Muscle layer of duodenum (tissue), 2 donors: ENCODE results near the gene SPINK9.
"Not testable (repeated sequence)": the region's sequence is repeated elsewhere in the genome, so short reads cannot be mapped to it uniquely, and the experiment has no call there.

Source experiments
- H3K27ac ChIP-seq: one replicate; pipeline ENCODE4 v1.7.0; 2013; ENCODE audit warnings: mild to moderate bottlenecking, low read length
- H3K27me3 ChIP-seq: one replicate; pipeline ENCODE4 v1.7.0; 2013; ENCODE audit warnings: low read depth, mild to moderate bottlenecking, control low read depth, low read length
- H3K36me3 ChIP-seq, 2 donors: one replicate each; pipeline ENCODE4 v1.7.0; 2013; ENCODE audit warnings: low read length in 2 of 2, control low read depth in 1 of 2, mild to moderate bottlenecking in 1 of 2; ENCODE audit not compliant: insufficient read depth in 2 of 2, control insufficient read depth in 1 of 2
- H3K4me1 ChIP-seq, 2 donors: one replicate each; pipeline ENCODE4 v1.7.0; 2013; ENCODE audit warnings: low read length in 2 of 2, mild to moderate bottlenecking in 2 of 2, control low read depth in 1 of 2, moderate library complexity in 1 of 2; ENCODE audit not compliant: insufficient read depth in 2 of 2, control insufficient read depth in 1 of 2
- H3K4me3 ChIP-seq, 2 donors: one replicate each; pipeline ENCODE4 v1.7.0; 2013; ENCODE audit warnings: low read length in 2 of 2, low read depth in 1 of 2, mild to moderate bottlenecking in 1 of 2
- H3K9me3 ChIP-seq, 2 donors: one replicate each; pipeline ENCODE4 v1.7.0; 2013; ENCODE audit warnings: low read length in 2 of 2, control low read depth in 1 of 2, mild to moderate bottlenecking in 1 of 2; ENCODE audit not compliant: control insufficient read depth in 1 of 2
- donor health status: healthy.

Gene SPINK9, protein sequence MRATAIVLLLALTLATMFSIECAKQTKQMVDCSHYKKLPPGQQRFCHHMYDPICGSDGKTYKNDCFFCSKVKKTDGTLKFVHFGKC

DNA sequence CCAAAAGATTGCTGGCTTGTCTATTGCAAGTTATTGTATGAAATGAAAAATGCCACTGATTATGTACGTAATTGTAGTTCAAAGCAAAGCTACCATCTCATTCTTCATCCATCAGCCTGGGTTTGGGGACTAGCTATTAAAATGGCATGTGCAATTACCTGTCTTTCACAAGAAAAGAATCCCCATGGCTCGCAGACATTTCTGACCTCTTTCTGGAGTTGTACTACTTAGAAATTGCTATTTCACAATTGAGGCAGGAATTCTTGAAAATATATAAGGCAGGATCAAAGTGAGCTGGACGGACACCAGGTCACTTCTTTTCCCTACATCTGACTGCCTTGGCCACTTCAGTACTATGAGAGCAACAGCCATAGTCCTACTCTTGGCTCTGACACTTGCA is at the start of gene SPINK9:
Gene SPINK9 (plus strand): TSS at position 301 of the 400 bp plus-strand sequence. CDS start 55 bp downstream, at position 356.
- no peaks in the 10 kb centered on the region for H3K27me3 ChIP-seq
- no peak within 1 kb of the TSS for H3K27ac ChIP-seq
- H3K9me3 ChIP-seq = no peaks in the 10 kb centered on the region
- no peaks in the 10 kb centered on the region for H3K4me1 ChIP-seq
- H3K36me3 ChIP-seq = no peaks in the 10 kb centered on the region
- H3K4me3 ChIP-seq = no peak within 1 kb of the TSS

DNA sequence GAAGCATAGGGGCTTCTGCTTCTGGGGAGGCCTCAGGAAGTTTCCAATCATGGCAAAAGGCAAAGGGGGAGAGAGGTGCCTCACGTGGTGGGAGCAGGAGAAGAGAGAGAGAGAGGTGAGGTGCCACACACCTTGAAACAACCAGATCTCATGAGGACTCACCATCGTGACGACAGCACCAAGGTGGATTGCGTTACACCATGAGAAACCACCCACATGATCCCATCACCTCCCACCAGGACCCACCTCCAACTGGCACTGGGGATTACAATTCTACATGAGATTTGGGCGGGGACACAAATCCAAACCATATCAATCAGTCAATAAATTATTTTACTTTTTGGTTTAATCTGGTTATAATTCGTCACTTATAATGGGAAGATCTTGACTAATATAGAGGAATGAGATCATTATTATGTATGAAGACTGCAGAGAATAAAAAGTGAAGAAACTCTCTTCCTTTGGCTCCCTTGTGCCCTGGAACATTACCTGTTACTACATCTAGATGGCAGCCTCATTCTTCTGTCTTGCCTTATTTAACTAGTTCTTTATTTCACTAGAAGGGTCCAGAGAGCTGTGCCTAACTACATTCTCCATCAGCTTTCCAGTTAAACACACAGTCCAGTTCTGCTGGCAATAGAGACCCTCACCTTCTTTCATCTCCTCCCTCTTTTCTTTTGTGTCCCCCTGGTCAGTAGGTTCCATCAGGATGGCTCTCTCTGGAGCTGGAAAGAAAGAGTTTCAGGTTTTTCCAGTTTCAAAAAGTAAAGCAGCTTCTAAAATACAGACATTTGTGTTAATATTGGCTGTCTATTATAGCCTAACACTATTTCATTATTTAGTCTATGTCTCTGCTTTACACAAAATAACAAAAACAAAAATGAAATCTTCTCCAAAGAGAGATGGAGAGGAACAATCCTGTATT is 44.8 kb upstream of the SPINK9 start:
- Histone ChIP-seq H3K4me1 (no peaks in the 10 kb centered on the region), H3K27me3 (no peaks in the 10 kb centered on the region), H3K36me3 (no peaks in the 10 kb centered on the region), H3K9me3 (no peaks in the 10 kb centered on the region), H3K27ac (no peak overlapping the region), H3K4me3 (no peak overlapping the region)

GRCh38 chr5:148297731-148298130 is 37.6 kb upstream of the SPINK9 start:
- H3K9me3 ChIP-seq = no peaks in the 10 kb centered on the region
- H3K27me3 ChIP-seq = no peaks in the 10 kb centered on the region
- H3K4me3 ChIP-seq = no peak overlapping the region
- H3K36me3 ChIP-seq = no peaks in the 10 kb centered on the region
- no peak overlapping the region for H3K27ac ChIP-seq
- no peaks in the 10 kb centered on the region for H3K4me1 ChIP-seq

DNA sequence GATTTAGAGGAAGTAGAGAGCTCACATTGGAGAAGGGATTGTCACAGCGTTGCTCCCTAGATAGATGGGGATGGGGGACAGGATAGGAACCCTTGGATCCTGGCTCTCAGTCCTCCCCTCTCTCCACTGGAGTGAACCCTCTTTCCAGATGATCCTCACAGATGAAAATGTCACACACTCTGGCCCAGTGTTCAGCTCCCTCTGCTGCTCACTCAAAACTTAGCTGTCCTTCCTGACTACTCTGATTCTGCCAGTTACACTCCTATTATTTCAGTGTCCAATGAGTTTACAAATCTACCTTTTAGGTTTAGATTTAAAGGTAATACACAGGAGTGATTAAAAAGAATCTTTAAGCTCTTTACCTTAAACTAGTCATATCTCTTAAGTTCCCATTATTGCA is 28.9 kb upstream of the SPINK9 start:
- Histone ChIP-seq H3K4me1 (no peaks in the 10 kb centered on the region), H3K27ac (no peak overlapping the region), H3K9me3 (no peaks in the 10 kb centered on the region)

DNA sequence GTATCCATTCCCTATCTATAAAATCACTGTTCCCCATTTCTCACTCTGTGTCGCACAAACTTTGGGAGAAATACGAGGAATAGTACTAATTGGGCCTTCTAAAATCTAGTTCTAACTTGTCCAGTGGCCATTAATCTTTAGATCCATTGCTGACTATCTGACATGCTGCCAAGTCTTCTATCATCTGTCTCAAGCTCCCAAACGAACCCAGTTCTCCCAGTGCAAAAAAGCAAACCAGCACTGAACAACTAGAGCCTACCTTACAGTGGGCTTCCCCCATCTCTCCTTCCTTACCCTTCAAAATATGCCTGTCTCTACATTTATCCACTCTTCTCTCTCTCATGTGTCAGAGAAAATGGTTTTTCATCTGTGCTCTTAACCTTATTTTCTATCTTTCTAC is 26.3 kb upstream of the SPINK9 start:
- Histone ChIP-seq H3K4me3 (no peak overlapping the region), H3K27ac (no peak overlapping the region)

More for the DNA sequence above, 28.9 kb upstream of the SPINK9 start:
- Histone ChIP-seq H3K27me3 (no peaks in the 10 kb centered on the region), H3K36me3 (no peaks in the 10 kb centered on the region), H3K4me3 (no peak overlapping the region)

GRCh38 chr5:148309746-148310145 is 25.6 kb upstream of the SPINK9 start:
- H3K9me3 ChIP-seq = no peaks in the 10 kb centered on the region
- H3K4me1 ChIP-seq = no peaks in the 10 kb centered on the region
- no peaks in the 10 kb centered on the region for H3K27me3 ChIP-seq
- no peak overlapping the region for H3K27ac ChIP-seq
- no peaks in the 10 kb centered on the region for H3K36me3 ChIP-seq
- H3K4me3 ChIP-seq = no peak overlapping the region

More for the DNA sequence above, 26.3 kb upstream of the SPINK9 start:
- Histone ChIP-seq H3K9me3 (no peaks in the 10 kb centered on the region), H3K27me3 (no peaks in the 10 kb centered on the region), H3K36me3 (no peaks in the 10 kb centered on the region), H3K4me1 (no peaks in the 10 kb centered on the region)

DNA sequence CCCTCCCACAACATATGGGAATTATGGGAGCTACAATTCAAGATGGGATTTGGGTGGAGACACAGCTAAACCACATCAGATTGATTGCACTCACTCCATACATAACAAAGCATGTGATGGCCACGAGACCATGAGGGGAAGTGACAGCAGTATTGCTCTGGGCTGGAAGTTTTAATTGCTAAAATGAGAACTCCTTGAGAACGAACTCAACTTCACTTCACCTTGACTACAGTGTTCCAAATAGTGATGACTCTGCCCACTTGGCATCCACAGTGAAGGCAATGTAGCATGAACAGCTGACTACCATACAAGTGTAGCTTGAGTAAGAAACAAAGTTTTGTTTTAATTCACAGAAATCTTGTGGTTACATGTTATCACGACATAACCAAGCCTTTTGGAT is 23.9 kb upstream of the SPINK9 start:
- Histone ChIP-seq H3K27me3 (no peaks in the 10 kb centered on the region), H3K36me3 (no peaks in the 10 kb centered on the region), H3K4me3 (no peak overlapping the region), H3K27ac (no peak overlapping the region), H3K4me1 (no peaks in the 10 kb centered on the region), H3K9me3 (no peaks in the 10 kb centered on the region)

DNA sequence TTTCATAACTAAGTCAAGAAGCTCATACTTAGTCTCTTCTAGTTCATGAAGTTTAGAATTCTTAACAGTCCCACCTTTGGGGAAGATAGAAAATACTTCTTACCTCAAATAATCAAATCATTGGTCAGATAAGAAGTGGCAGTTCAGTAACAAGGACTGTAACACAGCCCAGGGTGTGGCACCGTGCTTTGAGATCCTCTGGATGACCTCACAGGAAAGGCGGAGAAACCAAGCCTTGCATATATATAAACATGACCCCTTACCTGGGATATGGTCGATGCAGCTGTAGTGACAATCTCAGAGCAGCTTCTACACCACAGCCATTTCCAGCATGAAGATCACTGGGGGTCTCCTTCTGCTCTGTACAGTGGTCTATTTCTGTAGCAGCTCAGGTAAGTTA is 23.2 kb upstream of the SPINK9 start, which contains the start of gene SPINK7:
Gene SPINK7 (plus strand): TSS at position 271 of the 400 bp plus-strand sequence. CDS start 61 bp downstream, at position 332.
- H3K27me3 ChIP-seq = no peaks in the 10 kb centered on the region
- no peak within 1 kb of the TSS for H3K27ac ChIP-seq
- no peaks in the 10 kb centered on the region for H3K36me3 ChIP-seq
- H3K9me3 ChIP-seq = no peaks in the 10 kb centered on the region
- H3K4me3 ChIP-seq = no peak within 1 kb of the TSS
- H3K4me1 ChIP-seq = no peaks in the 10 kb centered on the region

DNA sequence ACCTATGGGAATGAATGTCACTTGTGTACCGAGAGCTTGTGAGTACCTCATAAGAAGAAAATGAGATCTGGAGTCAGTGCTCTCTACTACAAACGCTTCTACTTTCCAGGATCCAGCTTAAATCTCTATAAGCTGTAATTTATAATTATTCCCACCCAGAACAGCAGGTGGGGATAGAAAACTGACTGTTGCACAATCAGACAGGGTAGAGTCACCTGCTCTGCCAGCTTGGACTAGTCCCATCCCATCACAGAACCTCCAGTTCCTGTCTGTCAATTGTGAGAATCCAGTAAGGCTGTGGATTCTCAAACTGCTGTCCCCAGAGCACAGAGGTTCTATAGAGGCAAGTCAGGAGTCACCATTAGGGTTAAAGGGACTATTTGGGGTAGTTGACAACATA is 21.2 kb upstream of the SPINK9 start:
- no peaks in the 10 kb centered on the region for H3K27me3 ChIP-seq
- H3K4me1 ChIP-seq = no peaks in the 10 kb centered on the region
- no peaks in the 10 kb centered on the region for H3K9me3 ChIP-seq
- H3K27ac ChIP-seq = no peak overlapping the region
- H3K4me3 ChIP-seq = no peak overlapping the region
- H3K36me3 ChIP-seq = no peaks in the 10 kb centered on the region

DNA sequence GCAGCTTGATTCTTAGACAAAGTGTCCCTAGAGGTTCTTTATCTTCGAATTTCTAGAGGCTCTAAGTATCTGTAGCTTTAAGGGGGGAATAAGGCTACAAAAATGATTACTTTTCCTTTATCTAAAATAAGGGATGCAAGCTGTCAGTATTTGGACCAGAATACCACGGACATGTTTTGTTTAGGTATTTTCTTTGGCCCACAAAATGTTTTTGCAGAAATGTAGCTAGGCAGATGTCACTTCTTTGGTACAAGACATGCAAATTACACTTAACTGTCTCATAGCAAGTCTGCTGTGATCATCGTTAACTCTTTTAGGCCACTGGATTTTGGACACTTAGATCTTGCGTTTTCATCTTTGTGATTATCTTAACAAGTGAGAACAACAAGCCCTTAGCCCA is 20.6 kb upstream of the SPINK9 start:
- H3K4me1 ChIP-seq = no peaks in the 10 kb centered on the region
- H3K4me3 ChIP-seq = no peak overlapping the region
- no peaks in the 10 kb centered on the region for H3K27me3 ChIP-seq
- H3K27ac ChIP-seq = no peak overlapping the region
- no peaks in the 10 kb centered on the region for H3K36me3 ChIP-seq
- no peaks in the 10 kb centered on the region for H3K9me3 ChIP-seq

GRCh38 chr5:148320011-148320963 is 15.1 kb upstream of the SPINK9 start:
- not testable (repeated sequence) for H3K36me3 ChIP-seq, H3K9me3 ChIP-seq, H3K27ac ChIP-seq, H3K4me1 ChIP-seq, H3K27me3 ChIP-seq
- peak overlapping the region in 1 of 2 donors; percentile 42 for H3K4me3 ChIP-seq
